ENCODE data around the gene FILIP1.

Gene FILIP1

GRCh38 chr6:75492386-75493153 lies 1.0 kb downstream of the FILIP1 start:
- TF ChIP-seq, protein P1, sequence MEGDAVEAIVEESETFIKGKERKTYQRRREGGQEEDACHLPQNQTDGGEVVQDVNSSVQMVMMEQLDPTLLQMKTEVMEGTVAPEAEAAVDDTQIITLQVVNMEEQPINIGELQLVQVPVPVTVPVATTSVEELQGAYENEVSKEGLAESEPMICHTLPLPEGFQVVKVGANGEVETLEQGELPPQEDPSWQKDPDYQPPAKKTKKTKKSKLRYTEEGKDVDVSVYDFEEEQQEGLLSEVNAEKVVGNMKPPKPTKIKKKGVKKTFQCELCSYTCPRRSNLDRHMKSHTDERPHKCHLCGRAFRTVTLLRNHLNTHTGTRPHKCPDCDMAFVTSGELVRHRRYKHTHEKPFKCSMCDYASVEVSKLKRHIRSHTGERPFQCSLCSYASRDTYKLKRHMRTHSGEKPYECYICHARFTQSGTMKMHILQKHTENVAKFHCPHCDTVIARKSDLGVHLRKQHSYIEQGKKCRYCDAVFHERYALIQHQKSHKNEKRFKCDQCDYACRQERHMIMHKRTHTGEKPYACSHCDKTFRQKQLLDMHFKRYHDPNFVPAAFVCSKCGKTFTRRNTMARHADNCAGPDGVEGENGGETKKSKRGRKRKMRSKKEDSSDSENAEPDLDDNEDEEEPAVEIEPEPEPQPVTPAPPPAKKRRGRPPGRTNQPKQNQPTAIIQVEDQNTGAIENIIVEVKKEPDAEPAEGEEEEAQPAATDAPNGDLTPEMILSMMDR (IDR thresholded peaks at IDR 0.05): no peak

DNA sequence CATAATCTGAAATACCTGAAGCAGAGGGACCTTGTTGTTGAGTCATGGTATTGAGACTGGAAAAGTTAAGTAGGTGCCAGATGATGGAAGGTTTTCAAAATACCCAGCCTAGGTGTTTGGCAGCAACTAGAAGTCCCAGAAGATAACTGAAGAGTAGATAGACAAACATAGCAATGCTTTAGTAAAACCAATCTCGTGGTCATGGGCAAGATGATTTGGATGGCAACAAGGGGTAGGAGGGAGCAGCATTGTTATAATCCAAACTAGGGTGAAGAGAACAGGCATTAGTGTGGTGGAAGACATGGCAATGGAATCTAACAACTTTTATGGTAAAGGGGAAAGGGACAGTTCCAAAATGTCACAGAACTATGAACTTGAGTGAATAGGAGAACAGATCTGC lies 2.3 kb downstream of the FILIP1 start:
- TF ChIP-seq, protein P1 (IDR thresholded peaks at IDR 0.05): no peak

DNA sequence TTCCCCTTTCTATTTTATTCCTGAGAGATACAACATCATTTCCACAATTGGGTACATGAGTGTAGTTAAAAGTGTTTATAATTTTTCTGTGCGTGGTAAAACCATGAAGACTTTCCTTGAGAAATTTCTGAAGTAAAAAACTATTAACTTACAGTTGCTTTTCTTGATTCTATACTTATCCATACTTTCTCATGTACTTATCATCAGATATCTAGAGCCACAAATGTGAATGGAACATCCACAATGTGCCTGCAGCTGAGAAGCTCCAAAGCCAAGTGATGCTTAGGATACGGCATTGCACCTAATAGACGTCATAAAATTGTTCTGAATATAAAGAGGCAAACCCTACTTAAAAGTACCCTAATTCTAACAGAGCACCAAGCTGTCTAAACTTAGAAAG lies 2.9 kb downstream of the FILIP1 start:
- TF ChIP-seq, protein P1 (IDR thresholded peaks at IDR 0.05): no peak

- TF ChIP-seq, protein P1 (IDR thresholded peaks at IDR 0.05): no peak
These were observed 4.6 kb downstream of the FILIP1 start for GRCh38 chr6:75489025-75489424.

DNA sequence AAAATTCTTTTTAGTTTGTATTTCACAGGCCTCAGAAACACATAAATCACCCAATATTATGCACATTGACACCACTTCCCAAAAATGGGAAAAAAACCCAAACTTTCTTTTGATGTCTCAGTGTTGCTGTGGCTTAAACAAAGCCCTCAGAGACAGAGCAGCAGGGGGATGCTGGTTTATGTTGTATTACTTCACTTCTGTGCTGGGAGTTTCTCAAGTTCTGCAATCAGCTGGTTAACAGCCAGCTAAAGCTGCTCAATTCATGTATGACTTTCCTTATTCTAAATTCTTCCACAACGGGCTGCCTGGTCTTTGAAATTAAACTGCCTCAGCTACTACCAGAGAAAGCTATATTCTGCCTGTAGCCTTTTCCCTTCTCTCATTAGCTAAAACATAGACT lies 5.6 kb downstream of the FILIP1 start:
- TF ChIP-seq, protein P1 (IDR thresholded peaks at IDR 0.05): no peak

DNA sequence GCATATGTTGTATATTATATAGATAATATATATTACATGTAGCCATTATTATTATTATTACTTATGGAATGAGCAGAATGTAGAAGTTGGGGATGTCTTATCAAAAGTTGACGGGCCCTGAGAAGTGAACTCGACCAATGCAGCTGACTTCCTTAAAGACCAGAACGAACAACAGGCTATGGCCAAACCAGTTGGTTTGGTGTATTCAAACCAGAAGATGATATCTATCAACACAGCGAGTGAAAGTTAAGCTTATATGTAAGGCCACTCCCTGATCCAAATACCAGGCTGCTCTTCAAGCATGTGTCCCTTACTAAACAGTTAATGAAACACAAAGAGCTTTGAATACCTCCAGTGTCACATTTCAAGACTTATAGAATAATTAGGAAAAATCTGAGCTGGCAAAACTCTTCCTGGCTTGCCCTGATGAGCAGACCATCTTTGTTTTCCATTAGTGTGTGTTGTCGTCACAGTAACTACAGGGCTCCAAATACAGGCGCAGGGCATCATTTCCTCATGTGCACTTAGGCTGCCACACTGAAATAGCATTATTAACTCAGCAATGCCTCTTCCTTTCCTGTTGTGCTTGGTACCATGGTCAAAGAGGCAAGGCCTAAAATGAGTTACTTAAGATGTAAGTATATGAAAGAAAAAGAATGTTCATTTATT lies 6.6 kb downstream of the FILIP1 start:
- TF ChIP-seq, protein P1 (IDR thresholded peaks at IDR 0.05): no peak

- TF ChIP-seq, protein P1 (IDR thresholded peaks at IDR 0.05): no peak
These were observed 9.1 kb downstream of the FILIP1 start for GRCh38 chr6:75484535-75484934.
